ENCODE data around the gene OPCML. TPM values are rescaled to one million over a fixed set of nuclear protein-coding genes. Genes with fewer than 3 reads are reported as not detected.

Gene OPCML
- total RNA-seq, 1 experiment from 2014 or later = not detected

GRCh38 chr11:132977746-132978145 lies 554.6 kb downstream of the OPCML start:
- Histone ChIP-seq H3K27ac (no peak overlapping the region), H3K79me2 (ENCODE audit: low read depth) (no peaks in the 10 kb centered on the region), H2AFZ (no peak overlapping the region), H4K20me1 (ENCODE audit: insufficient read depth) (no peaks in the 10 kb centered on the region), H3K4me3 (no peak overlapping the region), H3K9me2 (ENCODE audit: insufficient read depth) (no peaks in the 10 kb centered on the region), H3K27me3 (ENCODE audit: insufficient read depth, low read depth) (peaks cover 3% of the 10 kb centered on the region; the same call in 1 of the 2 replicates), H3K4me2 (no peak overlapping the region), H3K4me1 (replicated peaks; ENCODE audit: insufficient read depth) (no peaks in the 10 kb centered on the region), H3F3A (ENCODE audit: insufficient read depth, low read depth) (no peaks in the 10 kb centered on the region), H3K9me3 (ENCODE audit: insufficient read depth, low read depth) (no peaks in the 10 kb centered on the region), H3K36me3 (ENCODE audit: low read depth) (no peaks in the 10 kb centered on the region)
- DNase-seq = no peak
- intact Hi-C loops (cut with micrococcal nuclease; ENCODE audit: unreplicated experiment) = no loop called here
- no TSS peak for BruUV-seq (replicated peaks)
- CTCF ChIA-PET = no interaction called here
- no peak for TF ChIP-seq EZH2 (IDR thresholded peaks at IDR 0.05; ENCODE audit: low read depth)
- TF ChIP-seq CTCF (conservative IDR thresholded peaks at IDR 0.05) = no peak
- POLR2A ChIA-PET (ENCODE audit: unreplicated experiment) = no interaction called here

- no TSS peak for BruUV-seq (replicated peaks)
- Histone ChIP-seq H3K27me3 (ENCODE audit: insufficient read depth, low read depth) (peaks cover 2% of the 10 kb centered on the region; the same call in 1 of the 2 replicates), H3K9me3 (ENCODE audit: insufficient read depth, low read depth) (no peaks in the 10 kb centered on the region), H3K36me3 (ENCODE audit: low read depth) (no peaks in the 10 kb centered on the region), H4K20me1 (ENCODE audit: insufficient read depth) (no peaks in the 10 kb centered on the region), H2AFZ (no peak overlapping the region), H3K4me1 (replicated peaks; ENCODE audit: insufficient read depth) (no peaks in the 10 kb centered on the region), H3K4me3 (no peak overlapping the region), H3K79me2 (ENCODE audit: low read depth) (no peaks in the 10 kb centered on the region), H3K4me2 (no peak overlapping the region), H3K9me2 (ENCODE audit: insufficient read depth) (no peaks in the 10 kb centered on the region), H3K27ac (no peak overlapping the region), H3F3A (ENCODE audit: insufficient read depth, low read depth) (no peaks in the 10 kb centered on the region)
- CTCF ChIA-PET = no interaction called here
- POLR2A ChIA-PET (ENCODE audit: unreplicated experiment) = no interaction called here
- intact Hi-C loops (cut with micrococcal nuclease; ENCODE audit: unreplicated experiment) = no loop called here
- no peak for DNase-seq
- TF ChIP-seq EZH2 (IDR thresholded peaks at IDR 0.05; ENCODE audit: low read depth) (no peak), CTCF (conservative IDR thresholded peaks at IDR 0.05) (no peak)
Observed at GRCh38 chr11:132977241-132977640, 555.1 kb downstream of the OPCML start.

- ChIA-PET CTCF (no interaction called here), POLR2A (ENCODE audit: unreplicated experiment) (no interaction called here)
- intact Hi-C loops (cut with micrococcal nuclease; ENCODE audit: unreplicated experiment) = no loop called here
- Histone ChIP-seq H3K27me3 (ENCODE audit: insufficient read depth, low read depth) (no peaks in the 10 kb centered on the region), H3K9me2 (ENCODE audit: insufficient read depth) (no peaks in the 10 kb centered on the region), H3K36me3 (ENCODE audit: low read depth) (no peaks in the 10 kb centered on the region), H3K27ac (no peak overlapping the region), H3K9me3 (ENCODE audit: insufficient read depth, low read depth) (no peaks in the 10 kb centered on the region), H3K79me2 (ENCODE audit: low read depth) (no peaks in the 10 kb centered on the region), H3K4me3 (no peak overlapping the region), H3F3A (ENCODE audit: insufficient read depth, low read depth) (no peaks in the 10 kb centered on the region), H3K4me1 (replicated peaks; ENCODE audit: insufficient read depth) (no peaks in the 10 kb centered on the region), H4K20me1 (ENCODE audit: insufficient read depth) (no peaks in the 10 kb centered on the region), H2AFZ (no peak overlapping the region), H3K4me2 (no peak overlapping the region)
- DNase-seq = no peak
- BruUV-seq (replicated peaks) = no TSS peak
- no peak for TF ChIP-seq CTCF (conservative IDR thresholded peaks at IDR 0.05)
- no peak for TF ChIP-seq EZH2 (IDR thresholded peaks at IDR 0.05; ENCODE audit: low read depth)
Observed at GRCh38 chr11:132976115-132976514, 556.2 kb downstream of the OPCML start.

Measured in PC-9 (cell line).